Right renal pelvis (tissue), 4 donors: ENCODE measurements around the gene HSF4. TPM values are rescaled to one million over a fixed set of nuclear protein-coding genes. Genes with fewer than 3 reads are reported as not detected.

ENCODE experiments used
- DNase-seq, 4 donors: peaks; one replicate each; pipeline ENCODE4 v3.0.0-alpha.2; 2013; ENCODE audit warnings: low read depth in 4 of 4, low spot score in 3 of 4, missing footprints in 1 of 4
- polyA plus RNA-seq, 4 donors: library from polyadenylated mRNA; unstranded; fragments of 120-200 nt; gene quantifications; one replicate each; pipeline ENCODE4 v1.2.1, GENCODE V29; 2013; ENCODE audit not compliant: insufficient read length in 4 of 4

HSF4 gene
- polyA plus RNA-seq, 4 donors: 1.4 to 3.5 (median 2.7) TPM

DNA sequence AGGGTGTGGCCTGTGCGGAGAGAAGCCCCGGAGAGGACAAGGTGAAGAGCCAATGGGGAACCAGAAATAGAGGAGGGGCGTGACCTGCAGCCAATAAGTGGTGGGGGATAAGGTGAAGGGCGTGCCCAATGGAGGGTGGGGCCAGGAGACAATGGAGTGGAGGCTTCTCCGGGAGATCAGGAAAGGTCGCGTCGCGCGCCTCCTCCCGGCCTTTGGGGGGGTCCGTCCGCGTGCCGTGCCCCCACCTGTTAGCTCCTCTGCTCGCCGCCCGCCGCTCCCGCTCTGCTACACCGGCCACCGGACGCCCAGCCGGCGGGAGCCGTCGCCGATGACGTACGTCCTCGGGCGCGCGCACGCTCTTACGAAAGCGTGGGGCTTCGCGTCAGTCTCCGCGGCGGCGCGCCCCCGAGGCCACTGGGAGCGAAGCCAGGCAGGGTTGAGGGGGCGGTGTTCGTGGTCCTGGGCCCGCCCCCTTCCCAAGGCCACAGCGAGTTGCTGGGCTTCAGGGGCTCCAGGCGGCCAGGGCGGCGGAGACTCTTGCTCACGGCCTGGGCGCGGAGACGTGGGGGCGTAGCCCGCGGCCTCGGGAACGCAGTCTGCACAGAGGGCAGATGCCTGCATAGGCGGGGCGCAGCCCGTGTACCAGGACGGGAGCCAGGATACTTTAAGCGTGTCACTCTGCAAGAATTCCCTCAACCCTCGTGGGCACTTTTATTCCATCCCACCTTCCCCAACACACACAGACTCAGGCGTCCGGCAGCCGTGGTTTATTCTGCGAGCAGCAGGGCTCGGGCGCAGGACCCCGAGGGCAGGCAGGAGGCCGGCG is 19.3 kb downstream of the HSF4 start, which contains the start of gene MATCAP1:
Gene MATCAP1 (minus strand): TSS at position 337 of the 826 bp plus-strand sequence. CDS start 3,353 bp downstream, outside the sequence.
- DNase-seq: peak; percentile 91 to 96 (median 92)

- DNase-seq: no peak
Measured at GRCh38 chr16:67184453-67184994, 20.0 kb downstream of the HSF4 start.

DNA sequence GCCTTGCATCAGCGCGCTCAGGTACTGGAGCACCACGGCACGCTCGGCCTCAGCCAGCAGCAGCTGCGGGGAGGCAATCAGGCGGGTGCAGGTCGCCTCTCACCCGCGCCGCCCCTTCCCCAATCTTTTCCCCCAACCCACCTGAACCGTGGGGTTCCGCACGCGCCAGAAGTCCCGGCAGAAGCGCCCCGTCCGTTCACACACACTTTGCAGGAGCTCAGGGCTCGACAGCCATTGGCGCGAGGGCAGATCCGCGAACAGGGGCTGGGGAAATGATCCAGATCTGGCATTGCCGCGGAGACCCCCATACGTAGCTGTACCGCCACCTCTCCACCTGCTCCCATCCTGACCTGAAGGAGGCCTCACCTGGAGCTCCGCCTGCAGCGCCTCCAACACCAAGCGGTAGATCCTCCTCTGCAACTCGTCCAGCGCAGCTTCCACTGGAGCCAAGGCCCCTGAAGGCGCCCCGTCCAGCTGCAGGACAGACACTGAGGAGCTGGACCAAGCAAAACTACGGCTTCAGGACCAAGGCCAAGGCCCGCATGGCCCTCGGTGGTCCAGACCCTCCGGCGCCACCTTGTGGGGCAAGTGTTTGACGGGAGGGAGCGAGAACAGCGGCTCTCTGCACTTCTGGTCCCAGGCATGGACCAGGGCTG is 20.6 kb downstream of the HSF4 start:
- peak in 3 of 4 donors; percentile 74 to 87 (median 80) for DNase-seq

GRCh38 chr16:67185651-67186134 is 21.1 kb downstream of the HSF4 start:
- DNase-seq: no peak

DNA sequence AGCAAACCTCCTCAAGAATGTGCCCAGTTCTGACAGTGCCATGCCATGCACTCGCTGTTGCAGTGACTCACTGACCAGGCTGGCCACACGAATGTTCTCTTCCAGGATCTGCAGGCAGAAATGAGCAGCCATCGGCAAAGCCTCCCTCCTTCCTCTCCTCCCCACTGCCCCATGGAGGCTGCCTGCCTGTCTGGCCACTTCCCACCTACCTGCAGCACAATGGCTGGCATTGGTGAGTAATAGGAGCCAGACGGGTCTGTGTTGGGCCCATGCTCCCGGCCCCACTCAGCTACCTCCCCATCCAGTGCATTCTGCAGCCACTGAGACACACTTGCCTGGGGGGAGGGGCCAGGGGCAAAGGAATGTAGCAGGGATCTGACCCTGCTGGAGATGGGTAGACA is 22.0 kb downstream of the HSF4 start:
- no peak for DNase-seq

GRCh38 chr16:67187175-67187890 is 22.8 kb downstream of the HSF4 start:
- DNase-seq: no peak

GRCh38 chr16:67188323-67188722 is 23.8 kb downstream of the HSF4 start:
- DNase-seq: no peak

- no peak for DNase-seq
Measured at GRCh38 chr16:67188798-67189197, 24.3 kb downstream of the HSF4 start.

- DNase-seq: no peak
Measured at GRCh38 chr16:67190041-67190440, 25.5 kb downstream of the HSF4 start, which contains the start of gene EXOC3L1. TSS of gene EXOC3L1 (minus strand) at chr16:67190136. CDS start at chr16:67189676, 460 bp downstream.

- no peak for DNase-seq
Measured at GRCh38 chr16:67190448-67191399, 26.2 kb downstream of the HSF4 start.

GRCh38 chr16:67191411-67191994 is 27.0 kb downstream of the HSF4 start:
- DNase-seq: no peak

DNA sequence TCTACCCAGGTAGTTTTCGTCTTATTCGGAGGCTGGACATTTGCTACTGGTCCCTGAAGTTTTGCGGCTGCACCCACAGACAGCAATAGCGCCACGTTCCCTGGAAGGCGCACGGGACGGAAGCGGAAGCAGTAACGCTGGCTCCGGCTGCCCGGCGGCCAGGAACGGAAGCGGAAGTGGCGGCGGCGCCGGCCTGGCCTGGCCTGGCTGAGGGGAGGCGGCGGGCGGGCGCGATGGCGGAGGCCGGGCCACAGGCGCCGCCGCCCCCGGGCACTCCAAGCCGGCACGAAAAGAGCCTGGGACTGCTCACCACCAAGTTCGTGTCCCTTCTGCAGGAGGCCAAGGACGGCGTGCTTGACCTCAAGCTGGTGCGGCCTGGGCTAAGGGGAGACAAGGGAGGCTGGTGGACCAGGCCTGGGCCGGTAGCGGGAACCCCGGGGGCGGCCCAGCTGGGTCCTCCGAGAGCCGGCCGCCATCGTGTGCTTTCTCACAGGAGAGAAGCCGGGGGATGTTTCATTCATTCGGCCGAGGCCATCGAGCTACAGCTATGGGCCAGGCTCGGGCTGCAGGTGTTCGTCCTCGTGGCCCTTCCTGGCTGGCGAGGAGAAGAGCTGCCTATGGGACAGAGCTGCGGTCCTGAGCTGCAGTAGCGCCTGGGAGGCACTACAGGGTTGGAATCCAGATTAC is 27.6 kb downstream of the HSF4 start, which contains the start of gene E2F4:
Gene E2F4 (plus strand): TSS at position 161 of the 687 bp plus-strand sequence. CDS start 73 bp downstream, at position 234.
- DNase-seq: peak; percentile 78 to 85 (median 82)

DNA sequence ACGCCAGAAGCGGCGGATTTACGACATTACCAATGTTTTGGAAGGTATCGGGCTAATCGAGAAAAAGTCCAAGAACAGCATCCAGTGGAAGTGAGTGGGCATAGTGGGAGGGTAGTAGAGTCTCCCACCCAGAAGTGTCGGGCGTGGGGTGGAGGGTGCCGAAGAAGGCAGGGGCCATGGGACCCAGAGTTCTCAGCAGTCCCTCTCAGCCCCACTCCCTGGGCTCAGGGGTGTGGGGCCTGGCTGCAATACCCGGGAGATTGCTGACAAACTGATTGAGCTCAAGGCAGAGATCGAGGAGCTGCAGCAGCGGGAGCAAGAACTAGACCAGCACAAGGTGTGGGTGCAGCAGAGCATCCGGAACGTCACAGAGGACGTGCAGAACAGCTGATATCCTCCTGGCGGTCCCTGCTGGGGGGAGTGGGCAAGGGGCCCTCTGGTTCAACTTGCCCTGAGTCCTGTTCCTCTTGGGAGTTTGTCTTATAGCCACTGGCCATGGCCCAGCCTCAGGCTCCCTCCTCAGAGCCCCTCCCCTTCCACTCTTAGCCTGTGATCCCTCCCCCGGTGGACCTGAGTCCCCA is 28.3 kb downstream of the HSF4 start:
- DNase-seq: no peak

- no peak for DNase-seq
Measured at GRCh38 chr16:67193536-67193935, 29.0 kb downstream of the HSF4 start.

DNA sequence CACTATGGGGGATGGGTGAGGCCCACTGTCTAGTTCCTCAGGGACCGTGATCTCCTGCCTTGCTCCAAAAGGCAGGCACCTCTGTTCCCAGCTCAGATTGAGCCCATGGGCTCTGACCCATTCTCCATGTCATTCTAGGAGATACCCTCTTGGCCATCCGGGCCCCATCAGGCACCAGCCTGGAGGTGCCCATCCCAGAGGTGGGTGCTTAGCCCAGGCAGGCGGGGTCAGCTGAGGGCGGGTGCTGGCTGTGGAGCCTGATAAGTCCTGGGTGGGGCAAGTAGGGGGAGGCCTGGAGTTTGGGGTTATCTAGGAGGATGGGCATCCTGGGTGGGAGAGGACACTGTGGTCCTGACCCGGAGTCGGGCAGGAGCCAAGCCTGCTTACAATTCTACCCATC is 29.7 kb downstream of the HSF4 start:
- no peak for DNase-seq

GRCh38 chr16:67195676-67196075 is 31.1 kb downstream of the HSF4 start:
- DNase-seq: no peak

- no peak for DNase-seq
Measured at GRCh38 chr16:67196881-67197280, 32.3 kb downstream of the HSF4 start.

- DNase-seq: no peak
Measured at GRCh38 chr16:67197704-67198103, 33.2 kb downstream of the HSF4 start.
